Hepatocyte (in vitro differentiated cells): Measurements from ENCODE around the gene C1orf74.

Source experiments
- EZH2 ChIP-seq: fragments of 200-600 bp; sonication (generic); IDR thresholded peaks from 2 replicates; pipeline ENCODE4 v1.6.1; 2016; ENCODE audit warnings: antibody characterized with exemption, mild to moderate bottlenecking, borderline replicate concordance
- EZH2phosphoT487 ChIP-seq: fragments of 200-600 bp; sonication (generic); IDR thresholded peaks from one replicate; pipeline ENCODE4 v1.6.1; 2018; ENCODE audit warnings: antibody characterized with exemption, mild to moderate bottlenecking, low read depth, moderate library complexity; ENCODE audit not compliant: unreplicated experiment, severe bottlenecking
- TF ChIP-seq, protein P1 (sequence below): fragments of 200-600 bp; sonication (generic); IDR thresholded peaks from 2 replicates; pipeline ENCODE4 v1.5.1; 2016; ENCODE audit warnings: antibody characterized with exemption, mild to moderate bottlenecking; ENCODE audit not compliant: poor library complexity

DNA sequence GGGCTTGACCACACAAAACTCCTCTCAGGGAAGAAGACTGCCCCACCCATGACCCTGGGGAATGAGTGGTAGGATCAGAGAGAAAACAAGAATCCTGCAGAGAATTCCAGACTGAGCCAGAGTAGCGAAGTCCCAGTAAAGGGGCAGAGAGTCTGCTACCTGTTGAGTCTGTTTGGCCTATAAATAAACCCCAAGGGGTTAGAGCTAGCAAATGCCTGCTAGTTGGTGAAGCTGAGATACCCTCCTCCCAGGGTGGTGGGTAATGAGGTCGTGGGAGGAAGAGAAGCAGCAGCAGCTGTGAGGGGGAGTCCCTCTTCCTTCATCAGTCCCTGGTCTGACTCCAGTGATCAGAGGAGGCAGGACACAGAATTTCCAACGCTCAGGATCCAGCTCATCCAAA is 26.0 kb downstream of the C1orf74 start:
- TF ChIP-seq EZH2phosphoT487, result no peak
- TF ChIP-seq, protein P1, sequence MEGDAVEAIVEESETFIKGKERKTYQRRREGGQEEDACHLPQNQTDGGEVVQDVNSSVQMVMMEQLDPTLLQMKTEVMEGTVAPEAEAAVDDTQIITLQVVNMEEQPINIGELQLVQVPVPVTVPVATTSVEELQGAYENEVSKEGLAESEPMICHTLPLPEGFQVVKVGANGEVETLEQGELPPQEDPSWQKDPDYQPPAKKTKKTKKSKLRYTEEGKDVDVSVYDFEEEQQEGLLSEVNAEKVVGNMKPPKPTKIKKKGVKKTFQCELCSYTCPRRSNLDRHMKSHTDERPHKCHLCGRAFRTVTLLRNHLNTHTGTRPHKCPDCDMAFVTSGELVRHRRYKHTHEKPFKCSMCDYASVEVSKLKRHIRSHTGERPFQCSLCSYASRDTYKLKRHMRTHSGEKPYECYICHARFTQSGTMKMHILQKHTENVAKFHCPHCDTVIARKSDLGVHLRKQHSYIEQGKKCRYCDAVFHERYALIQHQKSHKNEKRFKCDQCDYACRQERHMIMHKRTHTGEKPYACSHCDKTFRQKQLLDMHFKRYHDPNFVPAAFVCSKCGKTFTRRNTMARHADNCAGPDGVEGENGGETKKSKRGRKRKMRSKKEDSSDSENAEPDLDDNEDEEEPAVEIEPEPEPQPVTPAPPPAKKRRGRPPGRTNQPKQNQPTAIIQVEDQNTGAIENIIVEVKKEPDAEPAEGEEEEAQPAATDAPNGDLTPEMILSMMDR, result no peak
- TF ChIP-seq EZH2, result no peak
